ENCODE measurements around the gene USP48.

DNA sequence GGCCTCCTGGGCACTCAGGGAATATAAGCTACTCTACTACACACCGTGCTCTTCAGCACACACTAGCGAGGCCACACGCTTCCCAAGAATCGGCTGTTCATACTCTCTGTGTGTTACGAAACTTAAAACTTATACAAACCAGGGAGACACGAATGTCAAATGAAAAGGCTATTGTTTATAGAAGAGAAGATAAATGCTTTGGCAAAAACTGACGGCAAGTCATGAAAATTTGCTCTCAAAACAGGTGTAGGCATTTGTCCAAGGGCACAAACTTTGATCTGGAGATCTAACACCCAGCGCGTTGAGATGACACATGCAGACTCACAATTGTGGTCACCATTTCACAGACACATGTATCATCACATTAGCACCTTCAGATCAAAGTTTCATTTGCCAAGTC, 46.1 kb downstream of the USP48 start:
- TF ChIP-seq CTCF (IDR thresholded peaks at IDR 0.05): no peak
- no peak for TF ChIP-seq POLR2A (IDR thresholded peaks at IDR 0.05)
- TF ChIP-seq POLR2AphosphoS5 (IDR thresholded peaks at IDR 0.05): no peak

Measured in breast epithelium (tissue), 3 donors.